HCT116 (cell line): Measurements from ENCODE around the gene STAM. TPM values are rescaled to one million over a fixed set of nuclear protein-coding genes. Genes with fewer than 3 reads are reported as not detected.

Experiments used
- ATAC-seq: fragments of 200-7000 bp; cut with Tn5 transposase; 2 replicates; pipeline ENCODE4 v1.9.1; 2020; ENCODE audit warnings: mild to moderate bottlenecking, moderate library complexity
- BruUV-seq: library from RNA; stranded (reverse); fragments of 400-500 nt; replicated peaks from 2 replicates; lab custom pipeline; 2021; lab: Mats Ljungman, UMichigan
- CTCF ChIA-PET: fragments of 300-600 bp; sonication (Branson Sonifier 250); formaldehyde crosslinking; loops from one replicate; lab custom pipeline; 2021; ENCODE audit warnings: antibody characterized with exemption; lab: Charles Lee
- POLR2A ChIA-PET: fragments of 300-600, 350-600 bp; sonication (Branson Sonifier 250); formaldehyde crosslinking; loops from one replicate; lab custom pipeline; 2021; ENCODE audit warnings: antibody characterized with exemption; lab: Charles Lee
- RAD21 ChIA-PET, 2 experiments: fragments of 300-600 bp; sonication (Branson Sonifier 250); formaldehyde crosslinking; loops; one replicate each; lab custom pipeline; 2023; ENCODE audit warnings: low total read pairs in 2 of 2; ENCODE audit not compliant: uncharacterized antibody in 2 of 2, unreplicated experiment in 2 of 2, low non-redundant PET in 1 of 2; lab: Charles Lee
- DNase-seq: peaks from one replicate; pipeline ENCODE4 v3.0.0-alpha.2; 2010; ENCODE audit warnings: low read depth, low spot score
- H2AFZ ChIP-seq: fragments of 200-600 bp; shearing (Covaris generic), sonication (generic); 2 replicates; pipeline ENCODE4 v1.6.1; 2017; ENCODE audit warnings: low read depth, mixed run types, mixed read lengths, antibody characterized with exemption, low read length; ENCODE audit not compliant: poor library complexity, severe bottlenecking
- H3K27ac ChIP-seq: 2 replicates; pipeline ENCODE4 v1.5.1; 2012; ENCODE audit warnings: low read depth, low read length
- H3K27me3 ChIP-seq: fragments of 200-600 bp; sonication (generic); 2 replicates; pipeline ENCODE4 v1.6.1; 2016; ENCODE audit warnings: mixed run types, low read length, mixed read lengths; ENCODE audit not compliant: insufficient read depth
- H3K36me3 ChIP-seq, 2 experiments: fragments of 200-500 bp in 1 of 2; fragments of 200-600 bp in 1 of 2; sonication (Bioruptor generic) in 1 of 2; sonication (generic) in 1 of 2; 2 replicates each; pipeline versions ENCODE4 v1.5.1 to v1.6.1; 2014 to 2016; ENCODE audit warnings: low read length in 2 of 2, inconsistent platforms in 1 of 2, mixed read lengths in 1 of 2, mixed run types in 1 of 2; ENCODE audit not compliant: insufficient read depth in 2 of 2, control insufficient read depth in 1 of 2
- H3K4me1 ChIP-seq, 2 experiments: fragments of 200-600 bp in 1 of 2; sonication (generic) in 1 of 2; 2 replicates each; pipeline versions ENCODE4 v1.5.1 to v1.6.1; 2012 to 2017; ENCODE audit warnings: low read length in 2 of 2, inconsistent platforms in 1 of 2, mild to moderate bottlenecking in 1 of 2, mixed read lengths in 1 of 2, mixed run types in 1 of 2, moderate library complexity in 1 of 2; ENCODE audit not compliant: insufficient read depth in 2 of 2, control insufficient read depth in 1 of 2
- H3K4me2 ChIP-seq: fragments of 200-600 bp; sonication (generic); 2 replicates; pipeline ENCODE4 v1.6.1; 2017; ENCODE audit warnings: mixed run types, low read length, mixed read lengths
- H3K4me3 ChIP-seq, 2 experiments: fragments of 200-600 bp in 1 of 2; sonication (generic) in 1 of 2; replicated peaks in 1 of 2; 2 replicates each; pipeline ENCODE4 v1.5.1; 2011 to 2016; ENCODE audit warnings: low read length in 2 of 2, control low read depth in 1 of 2, low read depth in 1 of 2, mild to moderate bottlenecking in 1 of 2, mixed read lengths in 1 of 2, mixed run types in 1 of 2
- H3K79me2 ChIP-seq: fragments of 200-600 bp; sonication (generic); 2 replicates; pipeline ENCODE4 v1.6.1; 2017; ENCODE audit warnings: mild to moderate bottlenecking, mixed run types, low read length, moderate library complexity, mixed read lengths; ENCODE audit not compliant: insufficient read depth
- H3K9ac ChIP-seq: fragments of 200-600 bp; sonication (generic); 2 replicates; pipeline ENCODE4 v1.6.1; 2016; ENCODE audit warnings: low read length, mixed read lengths
- H3K9me2 ChIP-seq: fragments of 200-600 bp; sonication (generic), shearing (Covaris generic); 2 replicates; pipeline ENCODE4 v1.6.1; 2017; ENCODE audit warnings: mixed run types, mild to moderate bottlenecking, moderate library complexity; ENCODE audit not compliant: insufficient read depth
- H3K9me3 ChIP-seq, 2 experiments: fragments of 200-500 bp in 1 of 2; fragments of 200-600 bp in 1 of 2; sonication (Bioruptor generic) in 1 of 2; sonication (generic) in 1 of 2; 2 replicates each; pipeline ENCODE4 v1.6.1; 2014 to 2017; ENCODE audit warnings: low read length in 2 of 2, mixed read lengths in 2 of 2, inconsistent platforms in 1 of 2, low read depth in 1 of 2, mild to moderate bottlenecking in 1 of 2, mixed run types in 1 of 2, moderate library complexity in 1 of 2; ENCODE audit not compliant: control insufficient read depth in 1 of 2, insufficient read depth in 1 of 2
- H4K20me1 ChIP-seq: fragments of 200-600 bp; sonication (generic), shearing (Covaris generic); 2 replicates; pipeline ENCODE4 v1.6.1; 2017; ENCODE audit warnings: mixed run types, mild to moderate bottlenecking, moderate library complexity; ENCODE audit not compliant: insufficient read depth
- EGR1 ChIP-seq: IDR thresholded peaks from 2 replicates; pipeline ENCODE4 v1.6.1; 2012; ENCODE audit warnings: low read depth
- ELF1 ChIP-seq: IDR thresholded peaks from 2 replicates; pipeline ENCODE4 v1.6.1; 2012; ENCODE audit warnings: low read depth, borderline replicate concordance
- EZH2 ChIP-seq: fragments of 200-600 bp; sonication (generic); IDR thresholded peaks from 2 replicates; pipeline ENCODE4 v1.6.1; 2017; ENCODE audit warnings: antibody characterized with exemption, mixed run types
- EZH2phosphoT487 ChIP-seq: fragments of 200-600 bp; IDR thresholded peaks from 2 replicates; pipeline ENCODE4 v1.6.1; 2018; ENCODE audit warnings: antibody characterized with exemption, borderline replicate concordance
- FOSL1 ChIP-seq: IDR thresholded peaks from 2 replicates; pipeline ENCODE4 v1.6.1; 2012; ENCODE audit warnings: low read depth
- JUND ChIP-seq: IDR thresholded peaks from 2 replicates; pipeline ENCODE4 v1.6.1; 2012
- MAX ChIP-seq: IDR thresholded peaks from 2 replicates; pipeline ENCODE4 v1.6.1; 2012
- POLR2A ChIP-seq: IDR thresholded peaks from 2 replicates; pipeline ENCODE4 v1.7.0; 2011; ENCODE audit warnings: borderline replicate concordance; ENCODE audit not compliant: insufficient read depth, insufficient read length; ENCODE audit errors: extremely low read depth
- POLR2AphosphoS5 ChIP-seq: IDR thresholded peaks from 2 replicates; pipeline ENCODE4 v1.6.1; 2011; ENCODE audit warnings: mild to moderate bottlenecking, low read depth, low read length, moderate library complexity
- REST ChIP-seq: IDR thresholded peaks from 2 replicates; pipeline ENCODE4 v1.6.1; 2012; ENCODE audit warnings: low read depth
- SP1 ChIP-seq: IDR thresholded peaks from 2 replicates; pipeline ENCODE4 v1.6.1; 2012; ENCODE audit warnings: low read depth
- SRF ChIP-seq: IDR thresholded peaks from 2 replicates; pipeline ENCODE4 v1.6.1; 2012; ENCODE audit warnings: low read depth
- TCF7L2 ChIP-seq: IDR thresholded peaks from 2 replicates; pipeline ENCODE4 v1.7.0; 2011; ENCODE audit warnings: borderline replicate concordance, inconsistent platforms; ENCODE audit not compliant: insufficient read depth, insufficient read length; ENCODE audit errors: extremely low read depth
- ZFX ChIP-seq: fragments of 450-650 bp; IDR thresholded peaks from 2 replicates; pipeline ENCODE4 v1.6.1; 2017
- intact Hi-C: fragments of 100-400 bp; cut with micrococcal nuclease; formaldehyde crosslinking; loops from 2 replicates; pipeline ENCODE4 v1.10.0; 2022
- total RNA-seq: library from RNA; stranded (reverse); gene quantifications from one replicate; pipeline ENCODE4 v1.2.1, GENCODE V29; 2021; ENCODE audit not compliant: unreplicated experiment

The STAM gene
- total RNA-seq, 1 experiment from 2014 or later: 23.0 TPM

GRCh38 chr10:17729630-17730029 lies 85.7 kb downstream of the STAM start:
- intact Hi-C loops: no loop called here
- H3K9me3 ChIP-seq: no peaks in the 10 kb centered on the region
- ATAC-seq (no peak), DNase-seq (no peak)
- no peak overlapping the region for H3K4me3 ChIP-seq
- H2AFZ ChIP-seq: no peak overlapping the region
- H3K36me3 ChIP-seq: no peaks in the 10 kb centered on the region
- no peak overlapping the region for H3K27ac ChIP-seq
- no peak overlapping the region for H3K4me2 ChIP-seq
- H3K27me3 ChIP-seq: no peaks in the 10 kb centered on the region
- H4K20me1 ChIP-seq: no peaks in the 10 kb centered on the region
- ChIA-PET RAD21 (no interaction called here), POLR2A (no interaction called here), CTCF (no interaction called here)
- no TSS peak for BruUV-seq
- H3K79me2 ChIP-seq: no peaks in the 10 kb centered on the region
- H3K9me2 ChIP-seq: no peaks in the 10 kb centered on the region
- no peaks in the 10 kb centered on the region for H3K4me1 ChIP-seq
- no peak overlapping the region for H3K9ac ChIP-seq
- no peak for TF ChIP-seq TCF7L2

GRCh38 chr10:17730667-17731066 lies 86.7 kb downstream of the STAM start:
- ChIA-PET CTCF (no interaction called here), POLR2A (no interaction called here), RAD21 (no interaction called here)
- H3K9me3 ChIP-seq: no peaks in the 10 kb centered on the region
- no peak overlapping the region for H2AFZ ChIP-seq
- no peak overlapping the region for H3K27ac ChIP-seq
- H3K4me2 ChIP-seq: no peak overlapping the region
- ATAC-seq (no peak), DNase-seq (no peak)
- TF ChIP-seq MAX: no peak
- no peak for TF ChIP-seq EZH2phosphoT487
- no peak for TF ChIP-seq ELF1
- no peak for TF ChIP-seq SP1
- no peak for TF ChIP-seq REST
- no peak for TF ChIP-seq POLR2A
- no peak for TF ChIP-seq JUND
- TF ChIP-seq EGR1: no peak
- no peak for TF ChIP-seq FOSL1
- TF ChIP-seq POLR2AphosphoS5: no peak
- no peak for TF ChIP-seq EZH2
- no peak for TF ChIP-seq ZFX
- no peak for TF ChIP-seq SRF
- no peaks in the 10 kb centered on the region for H3K79me2 ChIP-seq
- no peaks in the 10 kb centered on the region for H3K9me2 ChIP-seq
- H3K36me3 ChIP-seq: no peaks in the 10 kb centered on the region
- no peaks in the 10 kb centered on the region for H3K4me1 ChIP-seq
- no TSS peak for BruUV-seq
- no peaks in the 10 kb centered on the region for H4K20me1 ChIP-seq
- H3K9ac ChIP-seq: no peak overlapping the region
- H3K4me3 ChIP-seq: no peak overlapping the region
- intact Hi-C loops: no loop called here
- no peaks in the 10 kb centered on the region for H3K27me3 ChIP-seq
